ENCODE measurements around the gene PDCL2.
"Not testable (repeated sequence)": the region's sequence is repeated elsewhere in the genome, so short reads cannot be mapped to it uniquely, and the experiment has no call there.

Gene PDCL2

GRCh38 chr4:55592014-55592413 lies at the start of gene PDCL2:
PDCL2 (minus strand) TSS chr4:55592245; CDS start chr4:55592109, 136 bp downstream.
- no peak for DNase-seq (ENCODE audit: low spot score)

GRCh38 chr4:55637272-55637820 lies 45.3 kb upstream of the PDCL2 start:
- no peak for DNase-seq (ENCODE audit: low spot score)

- no peak for DNase-seq (ENCODE audit: low spot score)
These were observed 44.6 kb upstream of the PDCL2 start for GRCh38 chr4:55636656-55636999.

- no peak for DNase-seq (ENCODE audit: low spot score)
These were observed 44.0 kb upstream of the PDCL2 start, which contains the start of gene NMU for GRCh38 chr4:55635741-55636655. NMU (minus strand) TSS chr4:55636298; CDS start chr4:55636192, 106 bp downstream.

GRCh38 chr4:55635282-55635681 lies 43.2 kb upstream of the PDCL2 start:
- no peak for DNase-seq (ENCODE audit: low spot score)

GRCh38 chr4:55634417-55635128 lies 42.5 kb upstream of the PDCL2 start:
- no peak for DNase-seq (ENCODE audit: low spot score)

GRCh38 chr4:55633903-55634302 lies 41.9 kb upstream of the PDCL2 start:
- DNase-seq (ENCODE audit: low spot score) = no peak

- DNase-seq (ENCODE audit: low spot score) = no peak
These were observed 33.8 kb upstream of the PDCL2 start for GRCh38 chr4:55625835-55626234.

GRCh38 chr4:55624063-55624462 lies 32.0 kb upstream of the PDCL2 start:
- DNase-seq (ENCODE audit: low spot score) = not testable (repeated sequence)

- no peak for DNase-seq (ENCODE audit: low spot score)
These were observed 26.6 kb upstream of the PDCL2 start for GRCh38 chr4:55618546-55619143.

GRCh38 chr4:55617587-55618197 lies 25.6 kb upstream of the PDCL2 start:
- DNase-seq (ENCODE audit: low spot score) = no peak

- DNase-seq (ENCODE audit: low spot score) = no peak
These were observed 23.0 kb upstream of the PDCL2 start for GRCh38 chr4:55615008-55615407.

- no peak for DNase-seq (ENCODE audit: low spot score)
These were observed 21.6 kb upstream of the PDCL2 start for GRCh38 chr4:55613621-55614020.

GRCh38 chr4:55612341-55612740 lies 20.3 kb upstream of the PDCL2 start:
- DNase-seq (ENCODE audit: low spot score) = no peak

- DNase-seq (ENCODE audit: low spot score) = no peak
These were observed 19.5 kb upstream of the PDCL2 start for GRCh38 chr4:55611358-55612059.

GRCh38 chr4:55610381-55610780 lies 18.3 kb upstream of the PDCL2 start:
- DNase-seq (ENCODE audit: low spot score) = no peak

- DNase-seq (ENCODE audit: low spot score) = peak; percentile 50
These were observed 17.4 kb upstream of the PDCL2 start for GRCh38 chr4:55609393-55609866.

GRCh38 chr4:55608591-55608990 lies 16.5 kb upstream of the PDCL2 start:
- DNase-seq (ENCODE audit: low spot score) = no peak

- no peak for DNase-seq (ENCODE audit: low spot score)
These were observed 13.0 kb upstream of the PDCL2 start for GRCh38 chr4:55604996-55605395.

- no peak for DNase-seq (ENCODE audit: low spot score)
These were observed 8.6 kb upstream of the PDCL2 start for GRCh38 chr4:55600640-55601039.

- DNase-seq (ENCODE audit: low spot score) = no peak
These were observed 6.6 kb upstream of the PDCL2 start for GRCh38 chr4:55598641-55599040.
